ENCODE results near the gene GRAMD4.

DNA sequence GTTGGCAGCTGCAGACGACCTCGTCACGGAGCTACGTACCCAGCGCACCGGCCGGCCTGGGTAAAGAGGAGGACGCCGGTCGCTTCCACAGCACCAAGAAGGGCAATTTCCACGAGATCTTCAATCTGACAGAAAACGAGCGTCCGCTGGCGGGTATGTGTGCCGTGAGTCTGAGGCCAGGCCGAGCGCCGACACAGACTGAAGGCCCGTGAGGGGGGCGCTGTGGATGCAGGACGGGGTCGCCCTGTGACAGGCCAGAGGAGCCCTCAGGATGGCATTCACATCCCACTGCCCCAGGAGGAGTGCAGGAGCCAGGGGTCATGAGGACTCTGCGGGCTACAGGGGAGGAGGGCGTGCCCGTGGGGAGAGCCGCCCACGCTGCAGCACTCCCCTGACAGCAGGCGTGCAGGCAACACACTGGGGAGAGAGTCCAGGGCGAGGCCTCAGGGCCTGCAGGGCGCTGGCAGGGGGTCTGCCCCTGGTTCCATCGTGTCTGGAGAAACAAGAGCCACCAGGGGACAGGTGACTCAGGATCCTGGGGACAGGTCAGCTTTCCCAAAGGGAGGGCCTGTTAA, 53.6 kb downstream of the GRAMD4 start:
- TF ChIP-seq, protein P1, sequence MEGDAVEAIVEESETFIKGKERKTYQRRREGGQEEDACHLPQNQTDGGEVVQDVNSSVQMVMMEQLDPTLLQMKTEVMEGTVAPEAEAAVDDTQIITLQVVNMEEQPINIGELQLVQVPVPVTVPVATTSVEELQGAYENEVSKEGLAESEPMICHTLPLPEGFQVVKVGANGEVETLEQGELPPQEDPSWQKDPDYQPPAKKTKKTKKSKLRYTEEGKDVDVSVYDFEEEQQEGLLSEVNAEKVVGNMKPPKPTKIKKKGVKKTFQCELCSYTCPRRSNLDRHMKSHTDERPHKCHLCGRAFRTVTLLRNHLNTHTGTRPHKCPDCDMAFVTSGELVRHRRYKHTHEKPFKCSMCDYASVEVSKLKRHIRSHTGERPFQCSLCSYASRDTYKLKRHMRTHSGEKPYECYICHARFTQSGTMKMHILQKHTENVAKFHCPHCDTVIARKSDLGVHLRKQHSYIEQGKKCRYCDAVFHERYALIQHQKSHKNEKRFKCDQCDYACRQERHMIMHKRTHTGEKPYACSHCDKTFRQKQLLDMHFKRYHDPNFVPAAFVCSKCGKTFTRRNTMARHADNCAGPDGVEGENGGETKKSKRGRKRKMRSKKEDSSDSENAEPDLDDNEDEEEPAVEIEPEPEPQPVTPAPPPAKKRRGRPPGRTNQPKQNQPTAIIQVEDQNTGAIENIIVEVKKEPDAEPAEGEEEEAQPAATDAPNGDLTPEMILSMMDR (IDR thresholded peaks at IDR 0.05; ENCODE audit: low read depth, low read length, poor library complexity, severe bottlenecking) = no peak
- TF ChIP-seq EZH2phosphoT487 (IDR thresholded peaks at IDR 0.05; ENCODE audit: borderline replicate concordance, low read length) = no peak
